GM18517 (cell line): Measurements from ENCODE around the gene MFSD1.
A peak's percentile ranks its signal among the peaks of the same experiment; 100 is the strongest.

Source experiments
- ATAC-seq: cut with Tn5 transposase; IDR thresholded peaks from one replicate; pipeline ENCODE4 v1.9.1; 2021; ENCODE audit warnings: mild to moderate bottlenecking, moderate library complexity; ENCODE audit not compliant: unreplicated experiment

Gene MFSD1

DNA sequence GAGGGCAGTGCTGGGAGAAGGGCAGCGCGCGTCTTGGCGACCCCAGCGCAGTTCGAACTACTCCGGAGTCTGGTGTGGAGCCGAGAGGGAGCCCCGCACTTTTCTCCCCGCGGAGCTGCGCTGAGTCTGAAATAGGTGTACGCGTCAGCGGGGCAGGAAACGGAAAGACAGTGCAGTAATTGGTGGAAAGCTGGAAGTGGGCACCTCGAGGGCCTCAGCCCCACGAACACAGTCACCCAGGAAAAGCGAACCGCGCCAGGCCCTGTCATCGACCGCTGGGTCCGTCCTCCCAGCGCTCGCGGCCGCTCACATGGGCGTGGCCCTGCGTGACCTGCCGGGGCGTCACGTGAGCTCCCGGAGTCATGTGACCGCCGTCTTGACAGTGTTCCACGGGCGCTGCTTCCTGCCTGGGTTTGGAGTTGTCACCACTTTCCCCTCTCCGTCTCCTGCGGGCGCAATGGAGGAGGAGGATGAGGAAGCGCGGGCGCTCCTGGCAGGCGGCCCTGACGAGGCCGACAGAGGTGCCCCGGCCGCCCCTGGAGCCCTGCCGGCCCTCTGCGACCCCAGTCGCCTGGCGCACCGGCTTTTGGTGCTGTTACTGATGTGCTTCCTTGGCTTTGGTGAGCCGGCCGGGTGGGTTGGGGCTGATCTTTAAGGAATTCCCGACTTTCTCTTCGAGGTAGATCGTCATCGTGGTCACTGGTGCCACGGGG is at the start of gene MFSD1:
TSS of gene MFSD1 (plus strand) at position 359 of the 713 bp plus-strand sequence. CDS start at position 458, 99 bp downstream.
- ATAC-seq, result peak; percentile 95

- no peak for ATAC-seq
Measured at GRCh38 chr3:158753854-158754253, 48.0 kb upstream of the MFSD1 start.

- ATAC-seq, result no peak
Measured at GRCh38 chr3:158755421-158755820, 46.4 kb upstream of the MFSD1 start.

- ATAC-seq, result no peak
Measured at GRCh38 chr3:158761350-158761749, 40.5 kb upstream of the MFSD1 start.

GRCh38 chr3:158762701-158763100 is 39.2 kb upstream of the MFSD1 start:
- ATAC-seq, result no peak

GRCh38 chr3:158763421-158763820 is 38.4 kb upstream of the MFSD1 start:
- ATAC-seq, result no peak

- ATAC-seq, result no peak
Measured at GRCh38 chr3:158765518-158766205, 36.2 kb upstream of the MFSD1 start.

- no peak for ATAC-seq
Measured at GRCh38 chr3:158766364-158766763, 35.5 kb upstream of the MFSD1 start.

DNA sequence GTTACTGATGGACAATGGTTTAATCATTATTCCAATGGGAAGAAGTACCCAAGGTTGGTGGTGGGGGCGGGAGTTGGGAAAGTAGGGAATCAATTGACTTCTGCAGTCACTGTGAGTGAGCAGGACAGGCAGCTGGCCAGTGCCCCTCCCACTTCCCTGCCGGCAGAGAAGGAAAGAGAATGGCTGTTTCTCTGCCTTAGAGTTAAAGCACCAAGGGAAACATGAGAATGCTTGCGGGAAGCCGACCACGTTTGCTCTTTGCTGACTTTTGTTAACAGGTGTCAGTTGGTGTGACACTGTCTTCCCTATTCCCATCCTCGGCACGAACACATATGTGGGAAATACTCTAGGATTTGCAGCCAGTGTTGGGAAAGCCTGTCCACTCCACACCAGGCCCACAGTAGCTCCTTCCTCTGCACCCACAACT is 33.5 kb upstream of the MFSD1 start:
- ATAC-seq, result no peak

GRCh38 chr3:158768881-158769543 is 32.8 kb upstream of the MFSD1 start:
- ATAC-seq, result no peak

DNA sequence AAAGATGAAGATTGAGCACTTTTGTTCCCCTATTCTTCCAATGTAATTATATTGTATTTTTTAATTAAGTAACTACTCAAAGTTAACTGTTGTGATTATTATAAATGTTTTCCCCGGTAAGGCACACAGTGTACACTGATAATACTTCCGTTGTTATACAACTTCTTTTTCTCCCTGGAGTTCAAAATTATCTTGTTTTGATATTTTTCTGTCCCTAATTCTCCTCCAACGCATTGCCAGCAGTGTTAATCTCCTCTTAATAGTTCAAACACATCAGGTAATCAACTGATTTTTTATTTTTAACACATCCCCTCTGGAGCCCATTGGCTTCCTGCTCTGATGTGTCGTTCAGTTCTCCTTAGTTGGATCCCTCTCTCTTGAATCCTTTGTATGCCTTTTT is 32.3 kb upstream of the MFSD1 start:
- ATAC-seq, result no peak

DNA sequence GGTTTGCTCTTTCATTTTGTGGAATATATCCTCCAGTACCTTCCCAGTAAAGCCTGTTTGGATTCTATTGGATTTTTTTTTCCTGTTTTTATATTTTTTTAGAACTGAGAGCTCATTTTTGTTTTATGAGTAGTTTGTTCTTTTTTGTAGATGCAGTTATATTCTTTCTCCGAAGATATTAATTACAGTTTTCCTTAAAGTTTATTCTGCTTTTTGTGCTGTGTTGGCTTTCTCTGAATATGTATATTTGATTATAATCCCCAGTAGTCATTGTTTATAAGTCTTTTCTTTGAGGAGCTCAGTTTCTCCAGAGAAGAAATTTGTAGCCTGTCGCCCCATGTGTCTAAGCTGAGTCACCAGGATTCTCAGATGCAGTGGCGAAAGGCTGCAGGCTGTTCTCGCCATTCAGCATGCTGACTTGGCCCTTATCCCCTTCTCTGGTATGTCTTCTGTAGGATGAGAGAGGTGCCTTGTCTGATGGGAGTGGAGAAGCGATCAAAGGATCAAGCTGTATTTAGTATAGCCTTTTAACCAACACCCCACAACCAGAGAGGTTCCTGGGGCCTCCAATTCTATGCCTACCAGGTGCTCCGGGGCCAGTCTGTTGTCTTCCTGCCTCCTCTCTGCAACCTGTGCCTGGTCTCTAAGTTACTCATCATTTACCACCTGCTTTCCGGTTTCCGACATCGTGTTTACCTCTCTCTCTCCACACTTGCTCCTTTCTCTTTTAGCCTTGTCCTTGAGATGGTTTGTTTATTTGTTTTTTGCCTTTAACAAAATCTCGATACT is 31.7 kb upstream of the MFSD1 start:
- no peak for ATAC-seq

DNA sequence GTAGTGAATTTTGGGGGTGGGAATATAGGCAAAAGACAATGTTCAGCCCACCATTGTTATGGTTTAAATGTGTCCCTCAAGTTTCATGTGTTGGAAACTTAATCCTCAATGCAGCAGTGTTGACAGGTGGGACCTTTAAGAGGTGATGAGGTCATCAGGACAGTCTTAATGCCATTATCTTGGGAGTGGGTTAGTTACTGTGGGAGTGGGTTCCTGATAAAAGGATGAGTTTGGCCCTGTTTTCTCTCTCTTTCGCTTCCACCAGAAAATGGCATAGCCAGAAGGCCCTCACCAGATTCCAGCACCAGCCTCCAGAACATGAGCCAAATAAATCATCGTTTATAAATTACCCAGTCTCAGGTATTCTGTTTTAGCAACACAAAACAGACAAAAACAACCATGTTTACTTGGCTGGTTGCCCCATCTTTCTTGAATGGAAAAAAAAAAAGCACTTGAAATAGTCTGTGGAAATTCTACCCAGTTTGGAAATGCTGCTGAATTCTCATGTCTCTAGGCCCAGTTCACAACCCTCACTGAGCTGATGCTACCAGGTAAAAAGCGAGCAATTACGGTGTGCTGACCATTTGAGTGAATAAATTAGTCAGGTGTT is 31.0 kb upstream of the MFSD1 start:
- ATAC-seq, result no peak

DNA sequence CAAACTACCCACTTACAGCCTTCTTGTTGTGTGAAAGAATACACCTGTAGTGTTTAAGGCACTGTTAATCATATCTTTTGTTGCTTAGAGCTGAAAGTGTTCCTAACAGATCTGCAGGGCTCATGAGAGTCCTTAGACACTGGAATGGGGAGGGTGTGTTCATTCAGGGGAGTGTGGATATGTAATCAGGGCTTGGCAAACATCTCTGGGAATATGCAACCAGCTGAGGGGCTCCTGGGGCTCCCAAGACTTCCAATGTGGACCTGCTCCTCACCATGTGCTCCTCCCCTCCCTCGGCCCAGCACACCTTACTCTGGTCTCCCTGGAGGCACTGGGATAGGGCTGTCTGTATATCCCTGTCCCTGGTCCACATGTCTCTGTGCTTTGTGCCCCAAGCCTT is 30.3 kb upstream of the MFSD1 start:
- ATAC-seq, result no peak

- ATAC-seq, result no peak
Measured at GRCh38 chr3:158771982-158772381, 29.9 kb upstream of the MFSD1 start.

DNA sequence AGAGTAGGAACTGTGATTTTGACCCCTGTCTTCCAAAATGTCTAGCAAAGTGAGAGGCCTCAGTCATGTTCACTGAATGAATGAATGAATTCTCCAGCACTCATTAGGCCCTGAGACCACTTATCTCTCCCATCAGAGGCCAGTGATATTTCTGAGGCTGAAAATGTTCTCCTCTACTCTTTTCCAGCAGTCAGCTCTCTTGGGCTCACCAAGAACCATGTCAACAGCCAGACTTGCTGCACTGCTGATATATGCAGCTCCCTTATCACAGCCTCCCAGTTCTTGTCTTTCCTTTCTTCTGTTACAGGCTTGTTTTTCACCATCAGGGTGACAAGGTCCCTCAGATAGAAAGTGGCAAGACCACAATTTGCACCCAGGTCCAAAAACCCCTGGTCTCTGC is 28.7 kb upstream of the MFSD1 start:
- no peak for ATAC-seq

- ATAC-seq, result no peak
Measured at GRCh38 chr3:158773845-158774830, 27.7 kb upstream of the MFSD1 start.

DNA sequence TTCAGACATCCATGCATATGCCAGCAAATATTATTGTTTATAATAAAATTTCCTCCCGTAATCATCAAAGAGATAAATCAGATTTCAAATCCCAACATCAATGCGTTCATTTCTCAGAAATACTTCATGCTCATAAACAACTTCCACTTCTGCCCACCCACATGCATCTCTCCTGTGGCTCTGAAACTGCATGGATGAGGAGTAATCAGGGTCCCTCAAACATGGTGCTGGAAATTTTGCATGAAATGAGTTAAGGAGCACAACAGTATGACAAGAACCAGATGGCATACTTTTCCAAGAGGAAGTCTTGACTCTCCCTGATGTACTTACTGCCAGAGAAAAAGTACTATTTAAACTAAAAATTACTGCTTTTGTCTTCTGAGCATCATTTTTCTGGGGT is 26.9 kb upstream of the MFSD1 start:
- no peak for ATAC-seq
